C1 segment of cervical spinal cord (tissue), 14 donors: ENCODE measurements around the gene SLC8A3.
"Not testable (repeated sequence)": the region's sequence is repeated elsewhere in the genome, so short reads cannot be mapped to it uniquely, and the experiment has no call there.

Source experiments
- DNase-seq, 14 donors: peaks; one replicate each; lab custom pipeline; 2025; lab: John Stamatoyannopoulos, UW

SLC8A3 gene

GRCh38 chr14:70188659-70189455 lies at the start of gene SLC8A3:
TSS of gene SLC8A3 (minus strand) at chr14:70188951. CDS start at chr14:70168422, 20,529 bp downstream.
- peak in 10 of 14 donors; percentile 13 to 81 (median 40) for DNase-seq

- DNase-seq = no peak
Observed at GRCh38 chr14:70237710-70238109, 49.0 kb upstream of the SLC8A3 start.

GRCh38 chr14:70234066-70234950 lies 45.6 kb upstream of the SLC8A3 start:
- no peak for DNase-seq

GRCh38 chr14:70231756-70232544 lies 43.2 kb upstream of the SLC8A3 start:
- not testable (repeated sequence) for DNase-seq

GRCh38 chr14:70229877-70230640 lies 41.3 kb upstream of the SLC8A3 start:
- DNase-seq = not testable (repeated sequence)

- DNase-seq = no peak
Observed at GRCh38 chr14:70213721-70214282, 25.1 kb upstream of the SLC8A3 start.

GRCh38 chr14:70212752-70213151 lies 24.0 kb upstream of the SLC8A3 start:
- no peak for DNase-seq

GRCh38 chr14:70208380-70208779 lies 19.6 kb upstream of the SLC8A3 start:
- DNase-seq = no peak

GRCh38 chr14:70203686-70204085 lies 14.9 kb upstream of the SLC8A3 start:
- no peak for DNase-seq

- no peak for DNase-seq
Observed at GRCh38 chr14:70201994-70202393, 13.2 kb upstream of the SLC8A3 start.

GRCh38 chr14:70193396-70193795 lies 4.6 kb upstream of the SLC8A3 start:
- no peak for DNase-seq

GRCh38 chr14:70192915-70193314 lies 4.2 kb upstream of the SLC8A3 start:
- no peak for DNase-seq

- no peak for DNase-seq
Observed at GRCh38 chr14:70190156-70190555, 1.4 kb upstream of the SLC8A3 start.

GRCh38 chr14:70189456-70190077 lies 816 bp upstream of the SLC8A3 start:
- no peak for DNase-seq

GRCh38 chr14:70188322-70188658 lies 461 bp downstream of the SLC8A3 start:
- no peak for DNase-seq

GRCh38 chr14:70186900-70187451 lies 1.8 kb downstream of the SLC8A3 start:
- DNase-seq = no peak

- no peak for DNase-seq
Observed at GRCh38 chr14:70183991-70184390, 4.8 kb downstream of the SLC8A3 start.

GRCh38 chr14:70181276-70181675 lies 7.5 kb downstream of the SLC8A3 start:
- no peak for DNase-seq

- no peak for DNase-seq
Observed at GRCh38 chr14:70180718-70181117, 8.0 kb downstream of the SLC8A3 start.
